Inflammatory macrophage treated with lipopolysaccharide for 1 hour (primary cell): Measurements from ENCODE around the gene HECW1.

Experiments used
- DNase-seq, 2 donors: peaks; one replicate each; pipeline ENCODE4 v3.0.0-alpha.2; 2020 to 2022

The HECW1 gene

DNA sequence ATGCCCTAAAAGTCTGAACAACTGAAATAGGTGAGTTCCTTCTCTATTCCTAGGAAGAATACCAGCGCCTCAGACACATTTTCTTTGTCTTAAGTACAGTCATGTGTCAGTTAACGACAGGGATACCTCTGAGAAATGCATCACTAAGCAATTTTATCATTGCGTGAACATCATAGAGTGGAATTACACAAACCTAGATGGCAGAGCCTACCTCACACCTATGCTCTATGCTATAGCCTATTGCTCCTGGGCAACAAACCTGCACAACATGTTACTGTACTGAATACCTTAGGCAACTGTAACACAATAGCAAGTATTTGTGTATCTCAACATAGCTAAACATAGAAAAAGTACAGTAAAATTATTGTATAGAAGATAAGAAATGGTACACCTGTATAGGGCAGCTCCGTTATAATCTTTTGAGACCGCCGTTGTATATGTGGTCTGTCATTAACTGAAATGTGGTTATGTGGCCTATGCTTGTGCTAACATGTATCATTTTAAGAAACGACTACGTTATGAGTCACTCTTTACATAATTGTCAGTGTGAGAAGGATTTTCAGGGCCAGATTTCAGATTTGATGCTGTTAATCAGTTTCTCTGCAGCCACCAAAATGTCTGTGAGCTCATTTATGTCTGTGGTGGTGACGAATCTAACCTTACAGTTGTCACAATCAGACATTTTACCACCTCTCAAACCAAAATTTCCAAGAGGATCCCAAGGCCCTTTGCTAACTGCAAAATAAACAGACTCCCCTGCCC lies 404.3 kb downstream of the HECW1 start:
- peak in 1 of 2 donors; percentile 10 for DNase-seq

- DNase-seq = no peak
These were observed 405.0 kb downstream of the HECW1 start for GRCh38 chr7:43517464-43517863.

GRCh38 chr7:43520201-43520600 lies 407.8 kb downstream of the HECW1 start:
- DNase-seq = no peak

DNA sequence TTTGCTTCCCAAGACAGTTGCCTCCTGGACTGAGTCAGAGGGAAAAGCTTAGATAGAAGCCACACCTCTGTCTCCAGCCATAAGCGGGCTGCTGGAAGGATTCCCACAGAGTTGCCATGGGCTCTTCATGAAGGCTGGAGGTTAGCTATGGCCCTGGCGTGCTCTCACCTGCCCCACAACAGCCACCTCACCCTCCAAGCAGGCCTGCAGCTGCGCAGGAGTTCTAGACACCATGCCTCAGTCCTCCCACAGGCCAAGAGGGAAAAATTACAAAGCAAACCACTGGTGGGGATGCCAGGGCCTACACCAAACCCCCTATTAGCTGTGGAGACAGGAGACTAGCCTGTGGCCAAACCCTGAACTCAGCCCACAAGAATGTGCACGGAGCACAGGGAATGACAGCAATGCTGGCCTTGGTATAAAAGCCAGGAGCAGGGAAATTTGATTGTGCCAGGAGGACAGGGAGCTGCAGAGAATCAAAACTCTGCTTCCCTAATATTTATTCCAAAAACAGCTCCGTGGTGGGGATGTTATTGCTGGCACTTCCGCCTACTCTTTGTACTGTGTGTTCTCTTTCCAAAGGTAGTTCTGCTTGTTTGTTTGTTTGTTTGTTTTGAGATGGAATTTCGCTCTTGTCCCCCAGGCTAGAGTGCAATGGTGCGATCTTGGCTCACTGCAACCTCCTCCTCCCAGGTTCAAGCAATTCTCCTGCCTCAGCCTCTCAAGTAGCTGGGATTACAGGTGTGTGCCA lies 410.1 kb downstream of the HECW1 start:
- no peak for DNase-seq

DNA sequence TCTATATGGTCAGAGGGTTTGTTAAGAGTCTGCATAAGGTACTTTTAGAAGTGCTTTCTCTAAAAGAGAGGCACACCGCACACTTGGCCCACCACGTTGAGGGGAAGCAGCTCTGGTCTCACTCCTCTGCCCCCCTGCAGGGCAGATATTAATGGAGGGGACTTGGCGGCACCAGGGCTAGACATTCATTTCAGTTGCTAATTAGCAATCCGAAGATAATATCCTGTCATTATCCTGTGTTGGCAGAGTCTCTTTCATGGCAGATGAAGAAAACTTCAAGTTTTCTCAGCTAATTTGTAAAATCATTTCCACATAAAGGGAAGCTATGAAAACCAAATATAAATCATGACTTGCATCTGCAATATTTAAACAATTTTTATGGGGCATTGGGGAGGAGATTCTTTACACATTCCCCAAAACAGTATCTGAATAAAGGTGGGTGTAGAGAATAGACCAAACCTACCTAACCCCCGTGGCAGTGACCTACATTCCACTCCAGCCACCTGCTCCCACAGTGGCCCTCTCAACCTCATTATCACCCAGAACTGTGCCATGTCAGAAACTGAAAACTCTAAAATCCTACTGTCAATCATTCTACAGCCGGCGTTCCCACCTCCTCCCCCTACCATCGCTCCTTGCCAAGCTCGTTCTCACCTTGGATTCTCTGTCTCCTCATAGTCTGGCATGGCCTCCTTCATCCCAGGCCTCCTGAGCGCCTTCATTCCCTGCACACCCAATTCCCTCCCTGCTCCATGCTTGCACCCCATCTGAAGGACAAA lies 416.3 kb downstream of the HECW1 start:
- no peak for DNase-seq

DNA sequence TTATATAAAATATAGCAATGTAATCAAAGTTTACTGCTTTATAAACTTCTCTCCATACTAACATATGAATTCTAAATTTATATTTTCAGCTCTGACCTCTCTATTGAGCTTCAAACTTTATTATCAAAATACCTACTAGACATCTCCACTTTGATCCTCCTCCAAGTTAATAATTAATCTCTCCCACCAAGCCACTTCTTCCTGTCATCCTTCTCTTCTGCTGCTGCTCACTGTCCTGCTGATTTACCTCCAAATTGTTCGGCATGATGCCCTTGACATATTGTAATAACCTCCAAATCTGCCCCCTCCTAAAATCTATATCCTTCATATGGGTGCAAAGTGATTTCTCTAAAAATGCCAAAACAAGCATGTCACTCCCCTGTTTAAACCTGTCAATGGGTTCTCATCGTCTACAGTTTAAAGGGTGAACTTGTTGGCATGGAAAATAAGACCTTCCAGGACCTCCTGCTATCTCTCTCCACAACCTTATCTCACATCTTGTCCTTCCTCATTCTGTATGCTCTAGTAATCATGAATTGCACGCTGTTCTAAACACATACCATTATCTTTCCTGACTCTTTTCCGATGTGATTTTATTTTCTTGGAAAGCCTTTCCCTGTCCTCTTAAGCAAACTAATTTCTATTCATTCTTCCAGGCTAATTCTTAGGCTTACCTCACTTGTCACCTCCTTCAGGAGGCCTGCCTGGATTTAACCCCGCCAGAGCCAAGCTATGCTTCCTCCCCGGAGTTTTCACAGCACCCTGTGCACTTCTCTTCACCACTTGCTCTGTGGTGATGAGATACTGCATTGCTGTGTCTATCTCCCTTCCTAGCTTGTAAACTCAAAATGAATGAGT lies 418.3 kb downstream of the HECW1 start:
- DNase-seq = no peak

- DNase-seq = no peak
These were observed 419.3 kb downstream of the HECW1 start for GRCh38 chr7:43531700-43532099.

DNA sequence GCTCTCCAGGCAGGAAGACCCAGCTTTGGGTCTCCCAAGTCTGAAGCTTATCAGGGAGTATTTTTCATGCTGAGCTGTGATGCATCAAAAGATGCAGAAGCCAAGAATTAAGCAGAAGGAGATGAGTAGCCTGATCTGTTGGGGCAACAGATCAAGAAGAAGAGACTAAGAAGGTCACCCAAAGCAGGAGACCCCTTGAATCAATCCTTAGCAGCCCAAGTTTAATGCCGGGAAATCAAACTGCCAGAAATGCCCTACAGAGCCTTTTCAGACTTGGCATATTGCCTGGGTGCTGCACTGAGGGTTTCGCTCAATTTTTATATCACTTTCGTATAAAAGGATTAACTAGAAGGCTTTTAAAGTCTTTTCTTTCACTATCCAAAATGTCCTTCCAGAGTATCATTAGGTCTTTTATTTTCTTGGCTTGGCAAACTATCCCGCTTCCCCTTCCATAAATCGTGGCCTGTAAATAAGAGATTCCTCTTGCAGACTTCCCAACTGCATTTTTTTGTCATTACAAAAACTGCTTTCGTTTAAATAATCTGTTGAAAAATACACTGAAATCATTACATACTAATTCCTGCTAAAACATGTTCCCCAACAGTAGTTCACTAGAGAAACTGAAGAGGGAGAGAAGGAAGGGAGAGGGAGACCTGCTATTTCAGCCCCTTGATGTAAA lies 421.5 kb downstream of the HECW1 start:
- no peak for DNase-seq

DNA sequence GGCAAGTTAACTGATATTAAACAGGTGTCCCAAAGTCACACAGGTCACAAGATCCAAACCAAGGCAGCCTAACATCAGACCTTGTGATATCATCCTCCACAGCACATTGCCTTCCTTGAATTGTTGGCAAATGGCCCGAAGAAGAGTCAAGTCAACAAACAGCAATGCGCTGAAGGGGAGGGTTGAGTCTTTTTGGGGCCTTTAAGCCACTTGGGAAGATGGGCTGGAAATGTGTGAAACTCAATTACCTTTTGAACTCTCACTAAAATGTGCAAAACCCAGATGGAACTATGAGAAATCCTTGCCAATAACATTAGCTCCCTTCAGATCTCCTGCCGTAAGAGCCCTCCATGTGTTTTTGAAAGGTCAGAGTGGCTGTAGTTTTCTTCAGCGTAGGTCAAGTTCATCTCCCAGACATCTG lies 422.6 kb downstream of the HECW1 start:
- no peak for DNase-seq

DNA sequence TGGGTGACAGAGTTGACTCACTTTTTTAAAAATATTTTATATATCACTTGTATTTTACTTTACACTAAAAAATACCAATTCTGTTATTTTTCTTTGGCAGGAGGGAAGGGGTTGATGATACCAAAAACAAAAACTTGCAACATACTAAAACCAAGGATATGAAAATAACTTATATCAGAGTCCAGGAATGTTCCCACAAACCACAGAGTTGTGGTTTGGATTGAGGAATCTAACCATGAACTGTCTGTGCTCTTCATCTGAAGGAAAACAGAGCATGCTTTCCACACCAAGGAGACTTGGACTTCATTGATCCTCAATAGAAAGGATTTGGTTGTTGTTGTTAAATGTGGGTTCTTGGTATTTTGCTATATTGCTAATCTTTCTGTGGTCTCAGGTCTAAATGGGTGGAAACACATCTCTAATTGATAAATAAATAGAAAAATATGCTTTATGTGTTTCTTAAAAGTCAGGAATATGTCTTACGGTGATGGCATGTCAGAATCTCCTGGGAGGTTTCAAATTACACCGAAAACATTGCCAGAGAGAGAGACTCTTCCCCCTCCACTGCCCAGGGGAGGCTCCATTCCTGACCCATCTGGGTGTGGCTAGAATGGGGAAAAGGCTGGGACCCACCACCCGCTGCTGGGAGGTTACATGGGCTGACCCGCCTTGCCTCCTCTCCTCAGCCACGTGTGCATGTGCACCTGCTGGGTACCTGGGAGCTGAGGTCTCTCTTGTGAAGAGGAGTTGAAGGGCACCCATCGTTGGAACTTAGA lies 423.6 kb downstream of the HECW1 start:
- no peak for DNase-seq

GRCh38 chr7:43536773-43537172 lies 424.3 kb downstream of the HECW1 start:
- DNase-seq = no peak

- DNase-seq = no peak
These were observed 425.4 kb downstream of the HECW1 start for GRCh38 chr7:43537765-43538403.

DNA sequence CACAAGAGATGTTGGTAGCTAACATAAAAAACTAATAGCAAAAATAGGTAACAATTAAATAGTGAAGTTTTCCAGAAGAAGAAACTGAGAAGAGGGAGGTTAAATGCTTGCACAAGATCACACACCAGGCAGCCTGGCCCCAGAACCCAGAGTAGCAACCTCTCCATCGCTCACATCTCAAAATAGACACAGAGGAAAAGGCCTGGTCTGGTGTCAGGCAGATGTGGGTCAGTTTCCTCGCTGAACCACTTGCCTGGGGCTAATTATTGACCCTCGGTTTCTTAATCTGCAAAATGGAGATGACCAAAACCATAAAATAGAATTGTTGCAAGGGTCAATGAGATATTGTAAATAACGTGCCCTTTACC lies 425.9 kb downstream of the HECW1 start:
- no peak for DNase-seq

- DNase-seq = no peak
These were observed 428.0 kb downstream of the HECW1 start for GRCh38 chr7:43540471-43540870.

- DNase-seq = no peak
These were observed 430.3 kb downstream of the HECW1 start for GRCh38 chr7:43542716-43543115.

- peak; percentile 52 to 76 for DNase-seq
These were observed 433.8 kb downstream of the HECW1 start for GRCh38 chr7:43546231-43546630.

DNA sequence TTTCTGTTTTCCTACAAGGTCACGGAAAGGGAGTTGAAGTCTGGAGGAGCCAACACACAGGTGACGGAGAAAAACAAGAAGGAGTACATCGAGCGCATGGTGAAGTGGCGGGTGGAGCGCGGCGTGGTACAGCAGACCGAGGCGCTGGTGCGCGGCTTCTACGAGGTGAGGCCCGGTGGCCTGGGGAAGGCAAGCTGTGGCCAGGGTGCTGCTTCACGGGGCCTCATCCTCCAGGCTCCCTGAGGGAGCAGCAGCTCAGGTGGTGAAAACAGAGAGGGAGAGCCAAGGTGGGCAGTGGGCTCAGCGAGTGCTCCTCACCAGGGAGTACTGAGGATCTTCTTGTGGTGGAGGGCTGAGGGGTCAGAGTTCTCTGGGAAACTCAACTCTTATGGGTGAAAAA lies 438.0 kb downstream of the HECW1 start:
- DNase-seq = no peak

DNA sequence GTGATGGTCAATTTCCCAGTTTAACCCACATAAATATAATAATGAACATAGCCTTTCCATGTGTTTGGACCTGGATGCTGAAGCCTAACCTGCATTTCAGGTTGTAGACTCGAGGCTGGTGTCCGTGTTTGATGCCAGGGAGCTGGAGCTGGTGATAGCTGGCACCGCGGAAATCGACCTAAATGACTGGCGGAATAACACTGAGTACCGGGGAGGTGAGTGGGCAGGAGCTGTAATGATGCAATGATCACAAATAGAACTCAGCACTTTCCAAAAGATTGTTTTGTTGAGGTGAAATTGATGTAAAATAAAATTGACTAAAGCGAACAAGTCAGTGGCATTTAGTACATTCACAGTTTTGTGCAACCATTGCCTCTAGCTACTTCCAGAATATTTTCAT lies 439.7 kb downstream of the HECW1 start:
- no peak for DNase-seq

DNA sequence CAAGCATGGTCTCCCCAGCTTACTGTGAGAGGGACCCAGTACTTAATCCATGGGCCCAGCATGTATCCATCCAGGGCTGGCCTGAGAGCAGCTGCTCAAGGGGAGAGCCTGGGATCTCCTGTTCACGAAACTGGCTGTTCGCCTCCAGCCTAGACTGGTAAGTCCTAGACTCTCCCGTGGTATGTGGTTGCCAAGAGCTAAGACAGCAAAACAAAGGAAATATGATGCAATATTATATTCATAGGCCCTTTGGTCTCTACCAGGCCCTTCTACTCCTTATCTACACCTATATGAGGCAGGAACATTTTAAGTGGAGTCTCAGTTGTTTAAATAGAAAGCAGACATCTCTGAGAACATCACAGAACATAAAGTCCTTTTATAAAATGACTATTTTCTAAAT lies 441.6 kb downstream of the HECW1 start:
- DNase-seq = peak in 1 of 2 donors; percentile 24

- DNase-seq = no peak
These were observed 442.0 kb downstream of the HECW1 start for GRCh38 chr7:43554423-43554822.
